ENCODE results near the gene GRAMD4.

- TF ChIP-seq CTCF (IDR thresholded peaks at IDR 0.05 in 4 of 5, conservative IDR thresholded peaks at IDR 0.05 in 1 of 5) (no peak), POLR2A (IDR thresholded peaks at IDR 0.05) (no peak)
These were observed 71.4 kb downstream of the GRAMD4 start for GRCh38 chr22:46691571-46691970.

All from gastrocnemius medialis (tissue), 4 donors.